Adipocyte (in vitro differentiated cells): ENCODE results near the gene DNAJC1.
"Not testable (repeated sequence)": the region's sequence is repeated elsewhere in the genome, so short reads cannot be mapped to it uniquely, and the experiment has no call there.

Experiments used
- DNase-seq: peaks from one replicate; pipeline ENCODE4 v3.0.0-alpha.2; 2015; ENCODE audit warnings: low read depth
- H3K27me3 ChIP-seq: replicated peaks from 2 replicates; pipeline ENCODE4 v1.7.0; 2013; ENCODE audit warnings: mild to moderate bottlenecking, low read length, moderate library complexity; ENCODE audit not compliant: control insufficient read depth, insufficient read depth
- H3K36me3 ChIP-seq: 2 replicates; pipeline ENCODE4 v1.7.0; 2013; ENCODE audit warnings: low read length, mild to moderate bottlenecking, moderate library complexity; ENCODE audit not compliant: control insufficient read depth, insufficient read depth, severe bottlenecking
- H3K4me1 ChIP-seq: 2 replicates; pipeline ENCODE4 v1.7.0; 2013; ENCODE audit warnings: mild to moderate bottlenecking, low read length, moderate library complexity; ENCODE audit not compliant: control insufficient read depth, insufficient read depth
- H3K4me3 ChIP-seq: 2 replicates; pipeline ENCODE4 v1.7.0; 2013; ENCODE audit warnings: mild to moderate bottlenecking, low read length, moderate library complexity
- H3K9ac ChIP-seq: 2 replicates; pipeline ENCODE4 v1.7.0; 2013; ENCODE audit warnings: mild to moderate bottlenecking, low read length, moderate library complexity
- H3K9me3 ChIP-seq: 2 replicates; pipeline ENCODE4 v1.7.0; 2013; ENCODE audit warnings: mild to moderate bottlenecking, low read length, moderate library complexity; ENCODE audit not compliant: control insufficient read depth

Gene DNAJC1

GRCh38 chr10:21849607-21850006 lies 153.9 kb downstream of the DNAJC1 start:
- Histone ChIP-seq H3K9ac (no peak overlapping the region), H3K9me3 (peaks cover 19% of the 10 kb centered on the region), H3K4me3 (no peak overlapping the region), H3K4me1 (no peaks in the 10 kb centered on the region), H3K36me3 (no peaks in the 10 kb centered on the region), H3K27me3 (no peaks in the 10 kb centered on the region)
- no peak for DNase-seq

- H3K9ac ChIP-seq: no peak overlapping the region
- no peak overlapping the region for H3K4me3 ChIP-seq
- no peaks in the 10 kb centered on the region for H3K27me3 ChIP-seq
- DNase-seq: no peak
- peaks cover 4% of the 10 kb centered on the region for H3K9me3 ChIP-seq
- no peaks in the 10 kb centered on the region for H3K4me1 ChIP-seq
- H3K36me3 ChIP-seq: no peaks in the 10 kb centered on the region
Measured at GRCh38 chr10:21843645-21844044, 159.9 kb downstream of the DNAJC1 start.

- not testable (repeated sequence) for H3K36me3 ChIP-seq, H3K9ac ChIP-seq
Measured at GRCh38 chr10:21841273-21841672, 162.3 kb downstream of the DNAJC1 start.

GRCh38 chr10:21837487-21837886 lies 166.0 kb downstream of the DNAJC1 start:
- not testable (repeated sequence) for DNase-seq, H3K36me3 ChIP-seq, H3K4me3 ChIP-seq, H3K9me3 ChIP-seq, H3K27me3 ChIP-seq, H3K4me1 ChIP-seq, H3K9ac ChIP-seq

More at GRCh38 chr10:21841273-21841672, 162.3 kb downstream of the DNAJC1 start:
- not testable (repeated sequence) for H3K27me3 ChIP-seq, H3K4me3 ChIP-seq, H3K4me1 ChIP-seq, H3K9me3 ChIP-seq, DNase-seq

- not testable (repeated sequence) for H3K9ac ChIP-seq, H3K4me3 ChIP-seq, DNase-seq, H3K27me3 ChIP-seq, H3K36me3 ChIP-seq
- peaks cover 13% of the 10 kb centered on the region for H3K4me1 ChIP-seq
- peaks cover 16% of the 10 kb centered on the region for H3K9me3 ChIP-seq
Measured at GRCh38 chr10:21834574-21834973, 169.0 kb downstream of the DNAJC1 start.

- Histone ChIP-seq H3K9me3 (peaks cover 33% of the 10 kb centered on the region), H3K27me3 (no peaks in the 10 kb centered on the region)
- no peak for DNase-seq
Measured at GRCh38 chr10:21832821-21833130, 170.8 kb downstream of the DNAJC1 start.

GRCh38 chr10:21831986-21832820 lies 171.3 kb downstream of the DNAJC1 start:
- no peak overlapping the region for H3K9ac ChIP-seq
- H3K36me3 ChIP-seq: no peaks in the 10 kb centered on the region
- H3K4me1 ChIP-seq: peaks cover 13% of the 10 kb centered on the region
- H3K27me3 ChIP-seq: no peaks in the 10 kb centered on the region
- peak; percentile 28 for DNase-seq
- H3K9me3 ChIP-seq: peaks cover 39% of the 10 kb centered on the region
- peak overlapping the region; percentile 35 for H3K4me3 ChIP-seq

More at GRCh38 chr10:21832821-21833130, 170.8 kb downstream of the DNAJC1 start:
- Histone ChIP-seq H3K36me3 (no peaks in the 10 kb centered on the region), H3K9ac (no peak overlapping the region), H3K4me3 (peak overlapping the region; percentile 35), H3K4me1 (peaks cover 13% of the 10 kb centered on the region)

- Histone ChIP-seq H3K27me3 (no peaks in the 10 kb centered on the region), H3K4me3 (peak overlapping the region; percentile 47), H3K36me3 (peaks cover 7% of the 10 kb centered on the region), H3K9me3 (peaks cover 60% of the 10 kb centered on the region), H3K9ac (no peak overlapping the region), H3K4me1 (peaks cover 13% of the 10 kb centered on the region)
- no peak for DNase-seq
Measured at GRCh38 chr10:21830037-21830436, 173.5 kb downstream of the DNAJC1 start.

GRCh38 chr10:21827308-21827707 lies 176.2 kb downstream of the DNAJC1 start:
- Histone ChIP-seq H3K4me3 (peak overlapping the region; percentile 54), H3K36me3 (peaks cover 7% of the 10 kb centered on the region), H3K27me3 (no peaks in the 10 kb centered on the region), H3K9me3 (peaks cover 70% of the 10 kb centered on the region), H3K4me1 (peaks cover 6% of the 10 kb centered on the region), H3K9ac (no peak overlapping the region)
- DNase-seq: no peak

GRCh38 chr10:21826725-21827124 lies 176.8 kb downstream of the DNAJC1 start:
- Histone ChIP-seq H3K9me3 (peaks cover 70% of the 10 kb centered on the region), H3K4me1 (no peaks in the 10 kb centered on the region), H3K9ac (no peak overlapping the region), H3K4me3 (peak overlapping the region; percentile 54), H3K27me3 (no peaks in the 10 kb centered on the region), H3K36me3 (peaks cover 7% of the 10 kb centered on the region)
- no peak for DNase-seq

GRCh38 chr10:21825345-21825744 lies 178.2 kb downstream of the DNAJC1 start:
- peaks cover 61% of the 10 kb centered on the region for H3K9me3 ChIP-seq
- H3K27me3 ChIP-seq: no peaks in the 10 kb centered on the region
- no peak overlapping the region for H3K9ac ChIP-seq
- no peak for DNase-seq
- peak overlapping the region; percentile 62 for H3K4me3 ChIP-seq
- H3K4me1 ChIP-seq: no peaks in the 10 kb centered on the region
- peaks cover 7% of the 10 kb centered on the region for H3K36me3 ChIP-seq

GRCh38 chr10:21824409-21824808 lies 179.1 kb downstream of the DNAJC1 start:
- peaks cover 51% of the 10 kb centered on the region for H3K9me3 ChIP-seq
- H3K4me3 ChIP-seq: no peak overlapping the region
- H3K36me3 ChIP-seq: peaks cover 7% of the 10 kb centered on the region
- no peaks in the 10 kb centered on the region for H3K4me1 ChIP-seq
- no peaks in the 10 kb centered on the region for H3K27me3 ChIP-seq
- no peak overlapping the region for H3K9ac ChIP-seq
- DNase-seq: no peak
